ENCODE results near the gene NCF2. TPM values are rescaled to one million over a fixed set of nuclear protein-coding genes. Genes with fewer than 3 reads are reported as not detected.

Gene NCF2
- total RNA-seq, 2 donors from 2014 or later, result 0.55 TPM; not detected in 1

DNA sequence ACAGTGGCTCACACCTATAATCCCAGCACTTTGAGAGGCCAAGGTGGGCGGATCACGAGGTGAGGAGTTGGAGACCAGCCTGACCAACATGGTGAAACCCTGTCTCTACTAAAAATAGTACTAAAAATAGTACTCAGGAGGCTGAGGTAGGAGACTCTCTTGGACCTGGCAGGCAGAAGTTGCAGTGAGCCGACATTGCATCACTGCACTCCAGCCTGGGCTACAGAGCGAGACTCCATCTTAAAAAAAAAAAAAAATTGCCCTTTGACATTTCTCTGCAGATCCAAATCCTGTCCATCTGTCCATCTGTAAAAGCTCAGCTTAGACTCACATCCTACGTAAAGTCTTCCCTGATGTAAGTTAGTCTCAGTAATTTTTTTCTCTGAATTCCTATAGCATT, 6.2 kb upstream of the NCF2 start:
- Histone ChIP-seq H3K36me3 (ENCODE audit: control insufficient read depth, insufficient read depth, low read length) (no peaks in the 10 kb centered on the region), H3K27me3 (ENCODE audit: control insufficient read depth, insufficient read depth, low read length, poor library complexity, severe bottlenecking) (no peaks in the 10 kb centered on the region), H3K27ac (ENCODE audit: low read depth, low read length) (no peak overlapping the region), H3K9me3 (ENCODE audit: control insufficient read depth, low read length) (no peaks in the 10 kb centered on the region), H3K9ac (ENCODE audit: extremely low read depth, low read length, poor library complexity, severe bottlenecking) (no peak overlapping the region), H3K4me1 (ENCODE audit: control insufficient read depth, insufficient read depth, low read length) (no peaks in the 10 kb centered on the region), H3K4me3 (ENCODE audit: low read length) (no peak overlapping the region)
- no peaks in the 10 kb centered on the region for H3K9me3 Mint-ChIP-seq
- TF ChIP-seq, protein P1, sequence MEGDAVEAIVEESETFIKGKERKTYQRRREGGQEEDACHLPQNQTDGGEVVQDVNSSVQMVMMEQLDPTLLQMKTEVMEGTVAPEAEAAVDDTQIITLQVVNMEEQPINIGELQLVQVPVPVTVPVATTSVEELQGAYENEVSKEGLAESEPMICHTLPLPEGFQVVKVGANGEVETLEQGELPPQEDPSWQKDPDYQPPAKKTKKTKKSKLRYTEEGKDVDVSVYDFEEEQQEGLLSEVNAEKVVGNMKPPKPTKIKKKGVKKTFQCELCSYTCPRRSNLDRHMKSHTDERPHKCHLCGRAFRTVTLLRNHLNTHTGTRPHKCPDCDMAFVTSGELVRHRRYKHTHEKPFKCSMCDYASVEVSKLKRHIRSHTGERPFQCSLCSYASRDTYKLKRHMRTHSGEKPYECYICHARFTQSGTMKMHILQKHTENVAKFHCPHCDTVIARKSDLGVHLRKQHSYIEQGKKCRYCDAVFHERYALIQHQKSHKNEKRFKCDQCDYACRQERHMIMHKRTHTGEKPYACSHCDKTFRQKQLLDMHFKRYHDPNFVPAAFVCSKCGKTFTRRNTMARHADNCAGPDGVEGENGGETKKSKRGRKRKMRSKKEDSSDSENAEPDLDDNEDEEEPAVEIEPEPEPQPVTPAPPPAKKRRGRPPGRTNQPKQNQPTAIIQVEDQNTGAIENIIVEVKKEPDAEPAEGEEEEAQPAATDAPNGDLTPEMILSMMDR (conservative IDR thresholded peaks at IDR 0.05), result no peak
- H3K27ac Mint-ChIP-seq, result no peak overlapping the region
- no peak overlapping the region for H3K4me3 Mint-ChIP-seq
- H3K4me1 Mint-ChIP-seq, result peaks cover 12% of the 10 kb centered on the region
- 79 to 92% methylated on average over 5 of the region's 5 CpGs for WGBS, 2 experiments (ENCODE audit: insufficient coverage in 1 of 2, insufficient read length in 1 of 2)
- no peak for DNase-seq
- no peaks in the 10 kb centered on the region for H3K36me3 Mint-ChIP-seq (ENCODE audit: low read depth)
- no peaks in the 10 kb centered on the region for H3K27me3 Mint-ChIP-seq (ENCODE audit: insufficient read depth)

DNA sequence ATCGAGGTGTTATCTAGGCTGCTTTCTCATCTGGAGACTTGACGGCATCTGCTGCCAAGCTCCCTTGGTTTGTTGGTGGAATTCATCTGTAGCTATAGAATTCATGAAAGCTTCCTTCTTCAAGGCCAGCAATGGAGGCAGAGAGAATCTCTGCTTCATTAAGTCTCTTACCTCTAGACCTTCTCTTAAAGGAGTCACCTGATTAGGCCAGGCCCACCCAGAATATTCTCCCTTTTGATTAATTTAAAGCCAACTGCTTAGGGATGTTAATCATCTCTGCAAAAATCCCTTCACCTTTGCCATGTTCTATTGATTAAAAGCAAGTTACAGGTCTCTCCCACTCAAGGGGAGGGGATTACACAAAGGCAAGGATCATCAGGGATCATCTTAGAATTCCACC, 5.3 kb upstream of the NCF2 start:
- DNase-seq, result no peak
- Histone ChIP-seq H3K27me3 (ENCODE audit: control insufficient read depth, insufficient read depth, low read length, poor library complexity, severe bottlenecking) (no peaks in the 10 kb centered on the region), H3K9ac (ENCODE audit: extremely low read depth, low read length, poor library complexity, severe bottlenecking) (no peak overlapping the region), H3K27ac (ENCODE audit: low read depth, low read length) (no peak overlapping the region), H3K9me3 (ENCODE audit: control insufficient read depth, low read length) (no peaks in the 10 kb centered on the region), H3K4me3 (ENCODE audit: low read length) (no peak overlapping the region), H3K4me1 (ENCODE audit: control insufficient read depth, insufficient read depth, low read length) (no peaks in the 10 kb centered on the region), H3K36me3 (ENCODE audit: control insufficient read depth, insufficient read depth, low read length) (no peaks in the 10 kb centered on the region)
- WGBS, 2 experiments (ENCODE audit: insufficient coverage in 1 of 2, insufficient read length in 1 of 2), result 92 to 100% methylated on average over 2 of the region's 2 CpGs
- H3K9me3 Mint-ChIP-seq, result no peaks in the 10 kb centered on the region
- H3K4me3 Mint-ChIP-seq, result no peak overlapping the region
- TF ChIP-seq, protein P1 (conservative IDR thresholded peaks at IDR 0.05), result no peak
- H3K27ac Mint-ChIP-seq, result no peak overlapping the region
- H3K27me3 Mint-ChIP-seq (ENCODE audit: insufficient read depth), result no peaks in the 10 kb centered on the region
- peaks cover 12% of the 10 kb centered on the region for H3K4me1 Mint-ChIP-seq
- no peaks in the 10 kb centered on the region for H3K36me3 Mint-ChIP-seq (ENCODE audit: low read depth)

GRCh38 chr1:183593356-183593755, 3.1 kb upstream of the NCF2 start:
- no peaks in the 10 kb centered on the region for H3K27me3 Mint-ChIP-seq (ENCODE audit: insufficient read depth)
- H3K9me3 Mint-ChIP-seq, result no peaks in the 10 kb centered on the region
- H3K4me3 ChIP-seq (ENCODE audit: low read length), result no peak overlapping the region
- H3K4me1 Mint-ChIP-seq, result peaks cover 19% of the 10 kb centered on the region
- H3K27ac ChIP-seq (ENCODE audit: low read depth, low read length), result no peak overlapping the region
- TF ChIP-seq, protein P1 (conservative IDR thresholded peaks at IDR 0.05), result no peak
- no peak overlapping the region for H3K9ac ChIP-seq (ENCODE audit: extremely low read depth, low read length, poor library complexity, severe bottlenecking)
- H3K27me3 ChIP-seq (ENCODE audit: control insufficient read depth, insufficient read depth, low read length, poor library complexity, severe bottlenecking), result no peaks in the 10 kb centered on the region
- WGBS, 2 experiments (ENCODE audit: insufficient coverage in 1 of 2, insufficient read length in 1 of 2), result 84 to 89% methylated on average over 2 to 3 of the region's 3 CpGs
- no peaks in the 10 kb centered on the region for H3K36me3 ChIP-seq (ENCODE audit: control insufficient read depth, insufficient read depth, low read length)
- no peak overlapping the region for H3K4me3 Mint-ChIP-seq
- H3K27ac Mint-ChIP-seq, result no peak overlapping the region
- no peak for DNase-seq
- H3K9me3 ChIP-seq (ENCODE audit: control insufficient read depth, low read length), result no peaks in the 10 kb centered on the region
- peaks cover 3% of the 10 kb centered on the region for H3K4me1 ChIP-seq (ENCODE audit: control insufficient read depth, insufficient read depth, low read length)
- H3K36me3 Mint-ChIP-seq (ENCODE audit: low read depth), result no peaks in the 10 kb centered on the region
